ENCODE results near the gene DNHD1. TPM values are rescaled to one million over a fixed set of nuclear protein-coding genes. Genes with fewer than 3 reads are reported as not detected.

The DNHD1 gene
- total and polyA plus RNA-seq, 9 of the 15 experiments (the other 6 are each of a cell fraction or from before 2014, with no cell fraction given): 0.82 to 9.7 (median 3.8) TPM

DNA sequence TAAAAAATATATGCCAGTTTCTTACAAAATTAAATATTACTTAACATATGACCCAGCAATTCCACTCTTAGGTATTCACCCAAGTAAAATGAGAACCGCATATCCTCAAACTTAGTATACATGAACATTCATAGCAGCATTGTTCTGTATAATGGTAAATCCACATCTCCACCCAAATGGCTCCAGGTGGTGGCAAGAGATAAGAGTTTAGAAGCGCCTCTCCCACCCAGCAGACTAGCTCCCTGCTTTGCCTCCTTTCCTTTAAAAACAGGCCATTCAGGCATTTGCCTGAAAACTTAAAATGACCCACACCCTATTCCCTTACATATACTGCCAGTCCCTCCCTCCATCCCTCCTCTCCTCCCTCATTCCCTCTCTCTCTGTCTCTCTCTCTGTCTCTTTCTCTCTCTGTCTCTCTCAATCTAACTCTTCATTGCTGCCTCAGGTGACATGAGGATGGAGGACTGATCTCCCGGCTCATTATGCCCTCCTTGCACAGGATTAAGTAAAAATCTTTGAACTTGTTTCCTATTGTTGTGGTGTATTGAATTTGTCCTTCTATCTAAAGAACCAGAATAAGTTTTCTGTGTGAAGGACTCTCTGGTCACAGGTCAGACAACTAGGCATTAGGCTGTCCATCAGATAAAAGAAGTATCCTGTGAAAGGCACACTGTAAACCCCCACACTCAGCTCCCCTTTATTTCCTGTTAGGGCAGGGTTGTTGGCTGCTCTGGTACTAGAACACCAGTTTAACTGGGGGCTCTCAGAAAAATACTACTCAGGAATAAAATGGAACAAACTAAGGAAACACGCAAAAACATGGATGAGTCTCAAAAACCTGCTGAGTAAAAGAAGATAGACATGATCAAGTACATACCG, 58.0 kb downstream of the DNHD1 start (continued):
- TF ChIP-seq, protein P1, sequence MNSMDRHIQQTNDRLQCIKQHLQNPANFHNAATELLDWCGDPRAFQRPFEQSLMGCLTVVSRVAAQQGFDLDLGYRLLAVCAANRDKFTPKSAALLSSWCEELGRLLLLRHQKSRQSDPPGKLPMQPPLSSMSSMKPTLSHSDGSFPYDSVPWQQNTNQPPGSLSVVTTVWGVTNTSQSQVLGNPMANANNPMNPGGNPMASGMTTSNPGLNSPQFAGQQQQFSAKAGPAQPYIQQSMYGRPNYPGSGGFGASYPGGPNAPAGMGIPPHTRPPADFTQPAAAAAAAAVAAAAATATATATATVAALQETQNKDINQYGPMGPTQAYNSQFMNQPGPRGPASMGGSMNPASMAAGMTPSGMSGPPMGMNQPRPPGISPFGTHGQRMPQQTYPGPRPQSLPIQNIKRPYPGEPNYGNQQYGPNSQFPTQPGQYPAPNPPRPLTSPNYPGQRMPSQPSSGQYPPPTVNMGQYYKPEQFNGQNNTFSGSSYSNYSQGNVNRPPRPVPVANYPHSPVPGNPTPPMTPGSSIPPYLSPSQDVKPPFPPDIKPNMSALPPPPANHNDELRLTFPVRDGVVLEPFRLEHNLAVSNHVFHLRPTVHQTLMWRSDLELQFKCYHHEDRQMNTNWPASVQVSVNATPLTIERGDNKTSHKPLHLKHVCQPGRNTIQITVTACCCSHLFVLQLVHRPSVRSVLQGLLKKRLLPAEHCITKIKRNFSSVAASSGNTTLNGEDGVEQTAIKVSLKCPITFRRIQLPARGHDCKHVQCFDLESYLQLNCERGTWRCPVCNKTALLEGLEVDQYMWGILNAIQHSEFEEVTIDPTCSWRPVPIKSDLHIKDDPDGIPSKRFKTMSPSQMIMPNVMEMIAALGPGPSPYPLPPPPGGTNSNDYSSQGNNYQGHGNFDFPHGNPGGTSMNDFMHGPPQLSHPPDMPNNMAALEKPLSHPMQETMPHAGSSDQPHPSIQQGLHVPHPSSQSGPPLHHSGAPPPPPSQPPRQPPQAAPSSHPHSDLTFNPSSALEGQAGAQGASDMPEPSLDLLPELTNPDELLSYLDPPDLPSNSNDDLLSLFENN (IDR thresholded peaks at IDR 0.05; ENCODE audit: low read depth in 2 of 2, low read length in 2 of 2): peak in 1 of 2 experiments; percentile 92; a peak in 2 of 4 replicates
- no peak for TF ChIP-seq SAFB2 (IDR thresholded peaks at IDR 0.05; ENCODE audit: borderline replicate concordance, low read depth, low read length, severe bottlenecking)
- TF ChIP-seq CEBPB (tag; IDR thresholded peaks at IDR 0.05): no peak
- peak; percentile 60; the same call in 1 of the 2 replicates for TF ChIP-seq ZNF584 (CRISPR knock-in tag; IDR thresholded peaks at IDR 0.05; ENCODE audit: low read depth)
- TF ChIP-seq MBD2 (IDR thresholded peaks at IDR 0.05; ENCODE audit: borderline replicate concordance, low read depth): peak; percentile 62
- TF ChIP-seq FOXJ3 (CRISPR knock-in tag; IDR thresholded peaks at IDR 0.05): no peak
- TF ChIP-seq, protein P2, sequence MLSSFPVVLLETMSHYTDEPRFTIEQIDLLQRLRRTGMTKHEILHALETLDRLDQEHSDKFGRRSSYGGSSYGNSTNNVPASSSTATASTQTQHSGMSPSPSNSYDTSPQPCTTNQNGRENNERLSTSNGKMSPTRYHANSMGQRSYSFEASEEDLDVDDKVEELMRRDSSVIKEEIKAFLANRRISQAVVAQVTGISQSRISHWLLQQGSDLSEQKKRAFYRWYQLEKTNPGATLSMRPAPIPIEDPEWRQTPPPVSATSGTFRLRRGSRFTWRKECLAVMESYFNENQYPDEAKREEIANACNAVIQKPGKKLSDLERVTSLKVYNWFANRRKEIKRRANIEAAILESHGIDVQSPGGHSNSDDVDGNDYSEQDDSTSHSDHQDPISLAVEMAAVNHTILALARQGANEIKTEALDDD (IDR thresholded peaks at IDR 0.05): peak; percentile 82
- peak in 1 of 2 experiments; percentile 67 for TF ChIP-seq NCOA2 (IDR thresholded peaks at IDR 0.05; ENCODE audit: partially characterized antibody in 2 of 2)
- TF ChIP-seq GATAD2B (IDR thresholded peaks at IDR 0.05; ENCODE audit: borderline replicate concordance): peak; percentile 71; the same call in 1 of the 2 replicates
- no peak for TF ChIP-seq RBM39 (optimal IDR thresholded peaks at IDR 0.05; ENCODE audit: low read depth, low read length)
- no peak for TF ChIP-seq POLR3G (IDR thresholded peaks at IDR 0.05; ENCODE audit: extremely low read depth, insufficient read length, insufficient replicate concordance)
- peak; percentile 48 for TF ChIP-seq DACH1 (IDR thresholded peaks at IDR 0.05; ENCODE audit: partially characterized antibody)
- 0 out of 2 replicates have a peak, but pooled peaks have one; percentile 36 for TF ChIP-seq SUPT5H (IDR thresholded peaks at IDR 0.05)
- 0 out of 2 replicates have a peak, but pooled peaks have one; percentile 24 for TF ChIP-seq OTX1 (CRISPR knock-in tag; IDR thresholded peaks at IDR 0.05)
- peak; percentile 50; the same call in 1 of the 2 replicates for TF ChIP-seq MECOM (CRISPR knock-in tag; IDR thresholded peaks at IDR 0.05)
- TF ChIP-seq SMARCC2 (IDR thresholded peaks at IDR 0.05; ENCODE audit: low read depth): peak; percentile 85
- TF ChIP-seq, protein P3, sequence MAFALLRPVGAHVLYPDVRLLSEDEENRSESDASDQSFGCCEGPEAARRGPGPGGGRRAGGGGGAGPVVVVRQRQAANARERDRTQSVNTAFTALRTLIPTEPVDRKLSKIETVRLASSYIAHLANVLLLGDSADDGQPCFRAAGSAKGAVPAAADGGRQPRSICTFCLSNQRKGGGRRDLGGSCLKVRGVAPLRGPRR (CRISPR knock-in tag; IDR thresholded peaks at IDR 0.05): no peak
- TF ChIP-seq NFXL1 (CRISPR knock-in tag; IDR thresholded peaks at IDR 0.05): no peak
- TF ChIP-seq, protein P4, sequence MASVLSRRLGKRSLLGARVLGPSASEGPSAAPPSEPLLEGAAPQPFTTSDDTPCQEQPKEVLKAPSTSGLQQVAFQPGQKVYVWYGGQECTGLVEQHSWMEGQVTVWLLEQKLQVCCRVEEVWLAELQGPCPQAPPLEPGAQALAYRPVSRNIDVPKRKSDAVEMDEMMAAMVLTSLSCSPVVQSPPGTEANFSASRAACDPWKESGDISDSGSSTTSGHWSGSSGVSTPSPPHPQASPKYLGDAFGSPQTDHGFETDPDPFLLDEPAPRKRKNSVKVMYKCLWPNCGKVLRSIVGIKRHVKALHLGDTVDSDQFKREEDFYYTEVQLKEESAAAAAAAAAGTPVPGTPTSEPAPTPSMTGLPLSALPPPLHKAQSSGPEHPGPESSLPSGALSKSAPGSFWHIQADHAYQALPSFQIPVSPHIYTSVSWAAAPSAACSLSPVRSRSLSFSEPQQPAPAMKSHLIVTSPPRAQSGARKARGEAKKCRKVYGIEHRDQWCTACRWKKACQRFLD (CRISPR knock-in tag; IDR thresholded peaks at IDR 0.05): 0 out of 2 replicates have a peak, but pooled peaks have one; percentile 7
- 0 out of 2 replicates have a peak, but pooled peaks have one; percentile 47 for TF ChIP-seq ARID2 (IDR thresholded peaks at IDR 0.05)
- TF ChIP-seq TOE1 (IDR thresholded peaks at IDR 0.05; ENCODE audit: borderline replicate concordance): peak; percentile 63
- no peak for TF ChIP-seq TOE1 (CRISPR knock-in tag; IDR thresholded peaks at IDR 0.05; ENCODE audit: borderline replicate concordance, low read depth)
